Mucosa of gallbladder (tissue), 1 donor: Measurements from ENCODE around the gene STMN1. TPM values are rescaled to one million over a fixed set of nuclear protein-coding genes. Genes with fewer than 3 reads are reported as not detected.
"Not testable (repeated sequence)": the region's sequence is repeated elsewhere in the genome, so short reads cannot be mapped to it uniquely, and the experiment has no call there.

Experiments
- DNase-seq: peaks from one replicate; pipeline ENCODE4 v3.0.0-alpha.2; 2020; ENCODE audit warnings: low spot score
- total RNA-seq: library from RNA; stranded (reverse); gene quantifications from one replicate; pipeline ENCODE4 v1.2.1, GENCODE V29; 2021
- donor health status: DM: no; HTN: no; CAD: no.

The STMN1 gene
- 48.7 TPM for total RNA-seq

GRCh38 chr1:25905680-25906643 is at the start of gene STMN1:
TSS of gene STMN1 (minus strand) at chr1:25906419. CDS start at chr1:25904676, 1,743 bp downstream.
- peak; percentile 93 for DNase-seq

GRCh38 chr1:25955553-25955952 is 49.3 kb upstream of the STMN1 start:
- no peak for DNase-seq

DNA sequence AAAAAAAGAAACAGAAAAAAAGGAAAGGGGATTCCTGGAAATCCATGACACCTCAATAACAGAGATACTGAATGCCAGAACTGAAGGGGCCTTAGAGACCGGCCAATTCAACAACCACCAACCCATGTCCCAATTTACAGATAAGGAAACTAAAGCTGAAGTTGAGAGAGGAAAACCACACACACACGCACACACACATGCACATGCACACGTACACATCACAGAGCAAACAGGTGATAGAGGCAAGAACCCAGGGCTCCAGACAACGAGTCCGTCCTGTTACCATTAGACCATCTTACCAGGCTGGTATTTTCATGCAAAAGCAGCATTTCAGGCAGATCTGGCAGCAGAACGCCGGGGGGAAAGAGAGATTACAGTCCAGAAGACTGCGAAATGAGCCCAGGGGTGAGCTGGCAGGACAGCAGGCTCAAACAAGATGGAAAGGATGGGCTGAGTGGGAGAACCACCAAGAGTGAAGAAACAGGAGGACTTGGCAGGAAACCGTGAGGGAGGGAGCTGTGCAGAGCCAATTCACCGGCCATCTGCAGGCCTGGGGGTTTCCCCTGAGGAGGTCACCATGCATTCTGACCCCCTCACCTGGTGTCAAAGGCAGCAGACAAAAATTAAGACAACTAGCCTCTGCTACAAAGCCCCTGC is 48.2 kb upstream of the STMN1 start:
- no peak for DNase-seq

DNA sequence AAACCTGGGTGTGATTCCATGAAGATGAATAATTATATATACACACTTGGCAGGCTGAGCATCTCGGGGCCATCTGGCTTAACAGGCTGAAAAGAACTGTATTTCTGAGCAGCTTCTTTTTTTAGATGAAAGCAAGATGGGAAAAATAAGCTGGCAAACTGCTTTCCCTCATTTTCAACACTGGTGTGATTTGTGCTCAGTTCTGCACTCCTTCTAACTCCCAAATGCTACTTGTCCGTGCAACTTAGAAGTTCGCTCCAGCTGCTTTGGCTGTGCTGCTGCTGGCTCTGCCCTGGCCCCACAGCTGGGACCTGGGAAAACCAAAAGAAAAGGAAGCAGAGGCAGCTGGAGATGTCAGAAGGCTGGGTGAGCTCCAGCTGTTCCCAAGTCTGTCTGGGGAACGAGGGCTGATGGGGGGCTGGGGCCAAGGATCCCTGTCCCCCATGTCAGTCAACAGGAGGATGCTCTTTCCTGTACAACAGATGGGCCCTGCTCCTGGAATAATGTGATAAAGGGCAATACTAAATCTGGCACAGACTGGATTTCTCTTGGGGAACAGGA is 46.7 kb upstream of the STMN1 start:
- DNase-seq = peak; percentile 31

- no peak for DNase-seq
These were observed 42.4 kb upstream of the STMN1 start for GRCh38 chr1:25948641-25949040.

DNA sequence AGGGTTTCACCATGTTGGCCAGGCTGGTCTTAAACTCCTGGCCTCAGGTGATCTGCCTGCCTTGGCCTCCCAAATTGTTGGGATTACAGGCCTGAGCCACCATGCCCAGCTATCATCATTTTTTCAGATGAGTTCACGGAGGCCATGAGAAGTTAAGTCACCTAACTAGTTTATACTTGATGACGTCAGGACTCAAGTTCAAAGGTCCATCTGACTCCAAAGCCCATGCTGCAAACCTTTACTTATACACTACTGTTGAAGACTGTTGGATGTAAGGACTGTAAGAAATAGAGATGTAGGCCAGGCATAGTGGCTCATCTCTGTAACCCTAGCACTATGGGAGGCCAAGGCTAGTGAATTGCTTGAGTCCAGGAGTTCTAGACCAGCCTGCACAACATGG is 40.8 kb upstream of the STMN1 start:
- DNase-seq = no peak

DNA sequence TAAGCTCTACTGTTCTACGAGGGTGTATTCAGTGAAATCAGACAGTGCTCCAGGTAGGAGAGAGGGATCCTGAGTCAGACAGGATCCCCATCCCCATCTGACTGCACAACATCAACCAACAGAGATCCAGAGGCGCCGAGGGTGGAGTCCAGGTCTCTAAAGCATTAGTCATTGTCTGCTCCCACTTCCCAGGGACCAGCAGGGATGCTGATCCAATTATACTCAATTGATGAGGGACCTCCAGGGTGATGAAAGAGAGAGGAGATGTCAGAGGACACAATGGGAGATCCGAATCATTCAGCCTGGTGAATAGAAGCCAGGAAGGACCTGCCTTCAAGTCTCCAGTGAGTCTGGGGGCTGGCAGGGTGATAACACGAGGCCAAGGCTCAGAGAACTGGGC is 39.5 kb upstream of the STMN1 start:
- DNase-seq = no peak

GRCh38 chr1:25944986-25945385 is 38.8 kb upstream of the STMN1 start:
- DNase-seq = no peak

- not testable (repeated sequence) for DNase-seq
These were observed 37.3 kb upstream of the STMN1 start for GRCh38 chr1:25943511-25943910.

- DNase-seq = no peak
These were observed 30.7 kb upstream of the STMN1 start for GRCh38 chr1:25936947-25937346.

DNA sequence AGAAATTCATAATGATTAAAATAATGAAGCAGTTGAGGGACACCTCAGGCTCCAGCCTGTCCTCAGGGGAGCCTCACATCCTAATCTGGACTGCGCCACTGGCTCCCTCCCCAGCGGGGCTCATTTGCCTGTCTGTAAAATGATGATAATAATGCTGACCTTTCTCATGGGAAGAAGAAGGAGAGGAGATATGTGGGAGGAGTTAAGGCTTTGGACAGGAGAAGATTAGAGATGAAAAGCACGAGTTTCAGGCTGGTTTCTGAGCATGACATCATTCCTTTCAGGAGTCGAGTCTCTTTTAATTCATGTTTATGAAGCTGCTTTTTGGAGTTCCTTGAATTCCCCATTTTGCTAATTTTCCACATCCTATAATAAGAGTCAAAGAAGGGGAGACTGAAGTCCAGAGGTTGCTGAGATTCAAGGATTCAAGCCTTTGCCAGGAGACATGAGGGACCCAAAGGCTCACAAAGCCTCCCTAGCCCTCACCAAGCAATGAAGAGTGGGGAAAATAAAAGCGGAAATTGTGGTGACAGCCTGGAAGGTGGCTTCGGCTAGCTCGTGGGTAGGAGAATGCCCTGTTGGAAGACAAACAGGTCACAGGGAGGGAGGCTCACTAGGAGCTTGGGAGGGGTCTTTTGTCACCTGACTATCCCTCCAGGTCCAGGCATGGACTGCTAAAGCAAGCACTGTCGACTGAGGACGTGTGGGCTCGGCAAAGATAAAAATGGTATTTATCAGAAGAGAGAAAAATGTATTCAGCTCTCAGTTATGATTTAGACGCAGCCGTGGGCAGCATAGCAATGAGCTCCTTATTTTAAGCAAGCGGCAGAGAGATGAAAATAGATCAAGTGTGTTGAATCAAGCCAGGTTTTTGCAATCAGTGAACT is 27.5 kb upstream of the STMN1 start:
- DNase-seq = no peak

- not testable (repeated sequence) for DNase-seq
These were observed 26.7 kb upstream of the STMN1 start for GRCh38 chr1:25932811-25933400.

- DNase-seq = no peak
These were observed 26.1 kb upstream of the STMN1 start for GRCh38 chr1:25932321-25932720.

DNA sequence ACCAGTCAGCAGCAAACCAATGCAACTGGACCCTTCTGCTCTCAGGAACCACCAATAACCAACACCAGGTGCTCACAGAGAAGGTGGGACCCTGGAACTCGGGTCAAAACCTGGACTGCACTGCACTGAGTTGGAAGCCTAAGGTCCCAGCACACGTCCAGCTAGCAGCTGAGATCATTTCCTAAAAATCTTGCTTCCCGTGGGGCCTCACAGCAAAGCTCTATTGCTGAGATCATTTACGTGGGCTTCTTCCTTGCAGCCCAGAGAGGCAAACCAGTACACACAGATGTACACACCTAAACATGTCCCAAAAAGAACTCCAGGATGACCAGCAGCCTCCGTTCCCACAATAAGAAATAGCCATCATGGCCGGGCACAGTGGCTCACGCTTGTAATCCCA is 22.8 kb upstream of the STMN1 start:
- DNase-seq = no peak

DNA sequence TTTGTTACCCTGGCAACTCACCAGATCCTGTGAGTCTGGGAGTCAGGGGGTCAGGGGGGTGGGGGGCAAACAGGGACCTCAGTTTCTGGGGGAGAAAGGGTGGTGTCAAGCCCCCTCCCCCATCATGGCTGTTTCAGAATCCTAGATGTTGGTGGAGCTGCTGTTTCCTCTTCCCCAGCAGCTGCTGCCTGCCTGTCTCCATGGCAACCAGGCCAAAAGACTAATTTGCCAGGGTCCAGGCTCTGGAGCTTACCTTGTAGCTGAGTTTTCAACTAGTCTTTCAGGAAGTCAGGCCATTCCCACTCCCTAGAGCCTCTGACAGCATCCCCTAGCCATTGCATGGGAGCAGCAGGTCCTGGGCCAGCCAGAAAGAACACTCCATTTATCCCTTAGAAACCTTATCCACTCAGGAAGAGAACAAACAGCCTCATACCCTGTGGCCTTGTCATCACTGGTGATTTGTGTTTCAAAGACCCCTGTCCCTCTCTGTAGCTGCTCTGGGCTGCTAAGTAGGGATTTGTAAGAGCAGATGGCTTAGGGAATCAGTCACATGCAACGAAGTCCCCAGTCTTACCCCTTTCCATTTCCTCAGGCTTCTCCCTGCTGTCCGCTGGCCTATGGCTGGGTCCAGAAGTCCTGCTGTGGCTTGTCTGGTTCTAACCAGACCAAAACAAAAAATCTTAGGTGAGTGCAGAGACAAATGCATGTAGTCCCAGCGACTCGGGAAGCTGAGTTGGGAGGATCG is 21.5 kb upstream of the STMN1 start:
- DNase-seq = no peak

DNA sequence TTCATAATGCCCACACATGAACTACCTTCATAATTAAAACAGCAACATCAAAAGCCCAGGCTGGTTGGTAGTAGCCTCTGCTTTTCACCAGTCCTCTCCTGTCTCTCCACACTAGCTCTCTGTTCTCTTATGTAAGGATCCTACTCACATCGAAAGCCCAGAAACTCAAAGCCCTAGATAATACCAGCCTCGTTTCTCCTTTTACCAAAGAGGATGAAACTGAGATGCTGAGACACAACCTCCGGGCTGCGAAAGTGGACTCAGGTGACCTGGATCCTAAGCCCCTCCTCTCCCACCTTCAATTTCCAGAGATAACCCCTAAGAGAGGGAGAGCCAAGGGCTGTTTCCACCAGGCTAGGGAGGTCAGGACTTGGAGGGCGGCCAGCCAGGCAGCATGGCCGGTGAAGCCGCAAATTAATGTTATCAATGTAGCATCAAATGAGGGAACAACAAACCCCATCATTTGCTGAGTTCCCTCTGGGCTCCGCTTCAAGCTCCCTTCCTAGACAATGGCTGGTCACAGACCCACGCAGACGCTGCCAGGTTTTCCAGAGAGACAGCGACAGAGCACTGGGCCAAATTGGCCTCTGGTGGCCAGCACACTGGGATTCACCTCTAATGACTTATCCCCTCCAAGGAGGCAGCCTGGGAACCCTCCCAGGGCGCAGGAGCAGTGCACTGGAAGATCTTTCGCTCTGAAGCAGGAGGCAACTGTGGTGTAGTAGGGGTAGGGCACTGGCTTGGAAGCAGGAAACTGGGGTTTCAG is 20.7 kb upstream of the STMN1 start:
- no peak for DNase-seq

DNA sequence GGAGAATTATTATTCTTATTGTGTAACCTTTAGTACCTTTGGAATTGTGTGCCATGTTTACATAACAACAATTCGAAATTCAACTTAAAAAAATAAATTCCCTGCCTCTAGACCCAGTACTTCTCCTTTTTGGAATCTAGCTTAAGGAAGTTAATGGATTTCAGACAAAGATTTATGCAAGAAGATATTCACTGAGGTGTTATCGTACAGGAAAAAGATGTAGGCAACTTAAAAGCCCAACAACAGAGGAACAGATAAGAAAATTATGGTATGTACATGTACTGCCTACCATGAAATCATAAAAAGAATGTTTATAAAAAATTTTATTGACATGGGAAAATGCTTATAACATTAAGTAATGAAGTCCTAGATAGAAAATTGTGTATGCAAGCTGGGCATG is 18.2 kb upstream of the STMN1 start:
- DNase-seq = no peak

- DNase-seq = peak; percentile 12
These were observed 16.8 kb upstream of the STMN1 start for GRCh38 chr1:25922971-25923552.
